ENCODE measurements around the gene KREMEN1. TPM values are rescaled to one million over a fixed set of nuclear protein-coding genes. Genes with fewer than 3 reads are reported as not detected.

Gene KREMEN1
- total and polyA plus RNA-seq, 12 donors: 4.3 to 58.7 (median 27.8) TPM

- no peak overlapping the region for H3K4me3 ChIP-seq
These were observed 98.9 kb downstream of the KREMEN1 start for GRCh38 chr22:29171721-29172120.

GRCh38 chr22:29172216-29172615 lies 99.4 kb downstream of the KREMEN1 start:
- H3K9me3 ChIP-seq (replicated peaks in 1 of 3): peaks cover 0 to 18% (median 7%) of the 10 kb centered on the region in 3 donors
- no peak overlapping the region for H3K27ac ChIP-seq
- DNase-seq: no peak
- H3K36me3 ChIP-seq (replicated peaks in 1 of 2): no peaks in the 10 kb centered on the region
- no peak for TF ChIP-seq POLR2A (IDR thresholded peaks at IDR 0.05)
- no peak for TF ChIP-seq CTCF (IDR thresholded peaks at IDR 0.05)
- no peaks in the 10 kb centered on the region for H3K27me3 ChIP-seq
- WGBS, 4 donors: 91 to 100% (median 95%) methylated on average over 3 to 6 of the region's 6 CpGs
- no peak overlapping the region for H3K4me3 ChIP-seq
- intact Hi-C loops (cut with DNase I): no loop called here
- no peaks in the 10 kb centered on the region for H3K4me1 ChIP-seq (replicated peaks in 1 of 2)

More at GRCh38 chr22:29171721-29172120, 98.9 kb downstream of the KREMEN1 start:
- peaks cover 0 to 18% (median 7%) of the 10 kb centered on the region in 3 donors for H3K9me3 ChIP-seq (replicated peaks in 1 of 3)
- no peak overlapping the region for H3K27ac ChIP-seq
- intact Hi-C loops (cut with DNase I): no loop called here
- no peaks in the 10 kb centered on the region for H3K4me1 ChIP-seq (replicated peaks in 1 of 2)
- 81 to 90% (median 86%) methylated on average over 9 to 10 of the region's 10 CpGs for WGBS, 4 donors
- H3K27me3 ChIP-seq: no peaks in the 10 kb centered on the region
- no peak for TF ChIP-seq POLR2A (IDR thresholded peaks at IDR 0.05)
- no peaks in the 10 kb centered on the region for H3K36me3 ChIP-seq (replicated peaks in 1 of 2)
- DNase-seq: no peak

GRCh38 chr22:29175312-29175835 lies 102.5 kb downstream of the KREMEN1 start:
- Histone ChIP-seq H3K9me3 (replicated peaks in 1 of 3) (peaks cover 0 to 18% (median 7%) of the 10 kb centered on the region in 3 donors), H3K4me3 (no peak overlapping the region), H3K27me3 (no peaks in the 10 kb centered on the region), H3K36me3 (replicated peaks in 1 of 2) (no peaks in the 10 kb centered on the region), H3K27ac (no peak overlapping the region), H3K4me1 (replicated peaks in 1 of 2) (no peaks in the 10 kb centered on the region)
- WGBS, 4 donors: 70 to 87% (median 77%) methylated on average over 1 of the region's 1 CpG
- intact Hi-C loops (cut with DNase I): no loop called here
- TF ChIP-seq CTCF (IDR thresholded peaks at IDR 0.05) (no peak), POLR2A (IDR thresholded peaks at IDR 0.05) (no peak)
- no peak for DNase-seq

GRCh38 chr22:29183971-29184848 lies 111.4 kb downstream of the KREMEN1 start:
- intact Hi-C loops (cut with DNase I): no loop called here
- no peak for DNase-seq
- no peaks in the 10 kb centered on the region for H3K9me3 ChIP-seq (replicated peaks in 1 of 3)
- H3K4me3 ChIP-seq: no peak overlapping the region
- TF ChIP-seq POLR2A (IDR thresholded peaks at IDR 0.05) (no peak), CTCF (IDR thresholded peaks at IDR 0.05) (no peak)
- no peaks in the 10 kb centered on the region for H3K4me1 ChIP-seq (replicated peaks in 1 of 2)
- 89 to 92% (median 90%) methylated on average over 15 to 19 of the region's 19 CpGs for WGBS, 4 donors
- no peaks in the 10 kb centered on the region for H3K36me3 ChIP-seq (replicated peaks in 1 of 2)
- no peak overlapping the region for H3K27ac ChIP-seq
- H3K27me3 ChIP-seq: no peaks in the 10 kb centered on the region
